ENCODE measurements around the gene SORL1. TPM values are rescaled to one million over a fixed set of nuclear protein-coding genes. Genes with fewer than 3 reads are reported as not detected.

Gene SORL1
- total RNA-seq, 2 experiments from 2014 or later = 228 to 411 TPM

GRCh38 chr11:121497176-121497998, 45.3 kb downstream of the SORL1 start:
- TF ChIP-seq EZH2phosphoT487 (IDR thresholded peaks at IDR 0.05; ENCODE audit: borderline replicate concordance, low read depth, low read length) (no peak), CTCF (conservative IDR thresholded peaks at IDR 0.05; ENCODE audit: low read length) (no peak)
- peaks cover 99% of the 10 kb centered on the region for H3K36me3 ChIP-seq (ENCODE audit: insufficient read depth, low read length)
- intact Hi-C loops (cut with micrococcal nuclease; ENCODE audit: unreplicated experiment) = no loop called here
- no peak overlapping the region for H2AFZ ChIP-seq (ENCODE audit: low read length)
- BruUV-seq (replicated peaks) = no TSS peak
- H3K9me2 ChIP-seq (ENCODE audit: insufficient read depth, low read length) = no peaks in the 10 kb centered on the region
- H4K20me1 ChIP-seq (ENCODE audit: insufficient read depth, low read length) = peaks cover 9% of the 10 kb centered on the region; the same call in 1 of the 2 replicates
- peaks cover 4% of the 10 kb centered on the region; the same call in 1 of the 2 replicates for H3K9me3 ChIP-seq (ENCODE audit: low read length)
- CTCF ChIA-PET (ENCODE audit: unreplicated experiment) = no interaction called here
- DNase-seq (ENCODE audit: low spot score) = no peak
- no peak overlapping the region for H3K4me3 ChIP-seq (ENCODE audit: low read depth, low read length, poor library complexity, severe bottlenecking)
- H3K4me1 ChIP-seq (ENCODE audit: insufficient read depth, low read length, poor library complexity, severe bottlenecking) = peaks cover 52% of the 10 kb centered on the region
- H3K27ac ChIP-seq (ENCODE audit: low read depth, low read length, poor library complexity, severe bottlenecking) = peak overlapping the region; percentile 35
- POLR2A ChIA-PET = interaction anchor here (0.6 to 0.7 kb wide), 2 partner anchors 68 to 204 kb away, joined by 3 to 5 read pairs; no protein-coding TSS in a partner anchor
- H3K4me2 ChIP-seq (ENCODE audit: low read length) = no peak overlapping the region
- peaks cover 86% of the 10 kb centered on the region for H3K79me2 ChIP-seq (ENCODE audit: insufficient read depth, low read depth, low read length)

DNA sequence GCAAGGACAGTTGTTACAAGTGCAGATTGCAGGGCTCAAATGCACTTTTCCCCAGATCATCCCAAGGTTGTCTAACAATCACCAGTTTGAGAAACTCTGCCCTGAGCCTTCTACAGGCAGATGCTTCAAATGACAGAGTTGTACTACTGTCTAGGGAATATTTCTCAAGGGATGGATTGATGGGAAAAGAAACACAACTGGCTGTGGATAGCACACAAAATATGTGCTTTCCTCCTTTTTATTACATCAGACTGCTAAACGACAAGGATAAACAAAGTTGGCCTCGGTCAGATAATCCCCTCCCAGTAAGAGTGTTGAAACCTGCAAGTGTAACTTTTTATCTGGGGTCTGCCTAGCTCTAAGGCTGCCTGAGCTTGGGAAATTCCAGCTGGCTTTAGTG, 47.3 kb downstream of the SORL1 start:
- peaks cover 83% of the 10 kb centered on the region for H3K79me2 ChIP-seq (ENCODE audit: insufficient read depth, low read depth, low read length)
- intact Hi-C loops (cut with micrococcal nuclease; ENCODE audit: unreplicated experiment) = no loop called here
- H3K4me1 ChIP-seq (ENCODE audit: insufficient read depth, low read length, poor library complexity, severe bottlenecking) = peaks cover 33% of the 10 kb centered on the region
- DNase-seq (ENCODE audit: low spot score) = no peak
- peaks cover 12% of the 10 kb centered on the region; the same call in 1 of the 2 replicates for H3K9me3 ChIP-seq (ENCODE audit: low read length)
- H3K27ac ChIP-seq (ENCODE audit: low read depth, low read length, poor library complexity, severe bottlenecking) = peak overlapping the region; percentile 10
- no peak overlapping the region for H3K4me3 ChIP-seq (ENCODE audit: low read depth, low read length, poor library complexity, severe bottlenecking)
- H3K9me2 ChIP-seq (ENCODE audit: insufficient read depth, low read length) = no peaks in the 10 kb centered on the region
- CTCF ChIA-PET (ENCODE audit: unreplicated experiment) = no interaction called here
- H4K20me1 ChIP-seq (ENCODE audit: insufficient read depth, low read length) = 0 out of 2 replicates have a peak, but pooled peaks cover under 1% of the 10 kb centered on the region
- BruUV-seq (replicated peaks) = no TSS peak
- no peak for TF ChIP-seq CTCF (conservative IDR thresholded peaks at IDR 0.05; ENCODE audit: low read length)
- no peak for TF ChIP-seq EZH2phosphoT487 (IDR thresholded peaks at IDR 0.05; ENCODE audit: borderline replicate concordance, low read depth, low read length)
- H3K36me3 ChIP-seq (ENCODE audit: insufficient read depth, low read length) = peaks cover 99% of the 10 kb centered on the region
- no peak overlapping the region for H3K4me2 ChIP-seq (ENCODE audit: low read length)
- POLR2A ChIA-PET = interaction anchor here (0.7 to 1.7 kb wide), 3 partner anchors 9 to 71 kb away, joined by 3 to 5 read pairs (median 4); no protein-coding TSS in a partner anchor
- no peak overlapping the region for H2AFZ ChIP-seq (ENCODE audit: low read length)

GRCh38 chr11:121500275-121500674, 48.2 kb downstream of the SORL1 start:
- Histone ChIP-seq H3K4me3 (ENCODE audit: low read depth, low read length, poor library complexity, severe bottlenecking) (no peak overlapping the region), H4K20me1 (ENCODE audit: insufficient read depth, low read length) (no peaks in the 10 kb centered on the region), H3K27ac (ENCODE audit: low read depth, low read length, poor library complexity, severe bottlenecking) (peak overlapping the region; percentile 10), H3K4me1 (ENCODE audit: insufficient read depth, low read length, poor library complexity, severe bottlenecking) (peaks cover 24% of the 10 kb centered on the region), H3K9me3 (ENCODE audit: low read length) (peaks cover 20% of the 10 kb centered on the region; the same call in 1 of the 2 replicates), H3K79me2 (ENCODE audit: insufficient read depth, low read depth, low read length) (peaks cover 83% of the 10 kb centered on the region), H3K36me3 (ENCODE audit: insufficient read depth, low read length) (peaks cover 100% of the 10 kb centered on the region), H3K9me2 (ENCODE audit: insufficient read depth, low read length) (no peaks in the 10 kb centered on the region), H3K4me2 (ENCODE audit: low read length) (no peak overlapping the region), H2AFZ (ENCODE audit: low read length) (no peak overlapping the region)
- intact Hi-C loops (cut with micrococcal nuclease; ENCODE audit: unreplicated experiment) = no loop called here
- ChIA-PET POLR2A (interaction anchor here (0.7 to 1.7 kb wide), 2 partner anchors 17 to 71 kb away, joined by 3 to 5 read pairs; no protein-coding TSS in a partner anchor), CTCF (ENCODE audit: unreplicated experiment) (no interaction called here)
- DNase-seq (ENCODE audit: low spot score) = no peak
- no TSS peak for BruUV-seq (replicated peaks)
- TF ChIP-seq EZH2phosphoT487 (IDR thresholded peaks at IDR 0.05; ENCODE audit: borderline replicate concordance, low read depth, low read length) (no peak), CTCF (conservative IDR thresholded peaks at IDR 0.05; ENCODE audit: low read length) (no peak)

All from OCI-LY7 (cell line).